Daoy (cell line): ENCODE measurements around the gene KXD1. TPM values are rescaled to one million over a fixed set of nuclear protein-coding genes. Genes with fewer than 3 reads are reported as not detected.
"Not testable (repeated sequence)": the region's sequence is repeated elsewhere in the genome, so short reads cannot be mapped to it uniquely, and the experiment has no call there.

Experiments used
- DNase-seq: peaks from one replicate; pipeline ENCODE4 v3.0.0-alpha.2; 2015; ENCODE audit warnings: low read depth
- total RNA-seq: library from RNA; depleted of rRNA; stranded (reverse); fragments of >200 nt; shearing (Covaris generic); gene quantifications from 2 replicates; pipeline ENCODE4 v1.2.3, GENCODE V29; 2014

KXD1 gene
- total RNA-seq, 1 experiment from 2014 or later, result 88.4 TPM

GRCh38 chr19:18580311-18580710 lies 22.6 kb downstream of the KXD1 start:
- DNase-seq, result no peak

GRCh38 chr19:18586306-18586705 lies 28.6 kb downstream of the KXD1 start:
- DNase-seq, result no peak

DNA sequence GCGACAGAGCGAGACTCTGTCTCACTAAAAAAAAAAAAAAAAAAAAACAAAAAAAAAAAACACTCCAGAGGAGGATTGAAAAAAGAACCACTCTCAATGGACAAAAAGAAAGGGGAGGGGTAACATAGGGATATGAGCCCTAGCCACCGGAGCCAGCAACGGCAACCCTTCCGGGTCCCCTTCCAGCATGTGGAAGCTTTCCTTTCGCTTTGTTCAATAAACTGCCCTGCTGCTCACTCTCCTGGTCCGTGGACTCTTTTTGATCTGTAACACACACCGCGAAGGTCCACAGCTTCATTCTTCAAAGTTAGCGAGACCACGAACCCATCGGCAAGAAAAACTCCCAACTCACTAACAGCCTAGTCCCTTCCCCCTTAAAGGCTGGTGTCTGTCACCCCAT lies 29.9 kb downstream of the KXD1 start:
- DNase-seq, result no peak

- DNase-seq, result no peak
Observed at GRCh38 chr19:18587962-18588610, 30.4 kb downstream of the KXD1 start.

DNA sequence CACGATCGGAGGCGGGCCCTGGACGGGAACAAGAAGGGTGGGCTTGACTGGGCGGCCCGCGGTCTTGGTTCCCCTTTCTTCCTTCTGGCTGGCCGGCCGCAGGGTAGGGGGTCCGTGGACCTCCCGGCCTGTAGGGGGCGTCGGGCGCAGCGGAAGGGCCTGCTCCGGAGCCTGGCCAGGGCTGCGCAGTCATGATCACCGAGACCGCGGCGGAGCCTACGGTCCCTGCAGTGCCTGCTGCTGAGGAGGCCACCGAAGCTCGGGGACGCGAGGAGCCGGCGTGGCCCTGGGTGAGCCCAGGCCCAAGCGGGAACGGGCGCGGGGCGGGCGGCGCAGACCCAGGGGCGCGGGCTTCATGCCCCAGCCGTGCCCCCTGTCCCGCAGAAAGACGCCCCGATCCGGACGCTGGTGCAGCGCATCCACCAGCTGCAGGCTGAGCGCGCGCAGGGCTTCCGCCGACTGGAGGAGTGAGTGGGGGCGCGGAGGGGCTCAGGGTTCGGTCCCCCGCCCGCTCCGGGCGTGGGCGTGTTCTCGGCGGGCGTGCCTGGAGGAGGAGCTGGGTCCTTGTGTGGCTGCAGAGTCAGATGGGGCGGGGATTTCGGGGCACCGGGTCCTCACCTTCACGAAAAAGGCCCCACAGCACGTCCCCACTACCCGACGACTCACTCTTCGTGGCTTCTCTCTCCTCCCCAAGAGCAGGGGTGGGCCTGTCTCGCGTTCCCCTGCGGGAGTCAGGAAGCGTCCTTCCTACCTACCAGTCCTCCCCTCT lies 31.1 kb downstream of the KXD1 start, which contains the start of gene REX1BD:
Gene REX1BD (plus strand): TSS at position 188 of the 769 bp plus-strand sequence. CDS start 4 bp downstream, at position 192.
- DNase-seq, result peak; percentile 88

DNA sequence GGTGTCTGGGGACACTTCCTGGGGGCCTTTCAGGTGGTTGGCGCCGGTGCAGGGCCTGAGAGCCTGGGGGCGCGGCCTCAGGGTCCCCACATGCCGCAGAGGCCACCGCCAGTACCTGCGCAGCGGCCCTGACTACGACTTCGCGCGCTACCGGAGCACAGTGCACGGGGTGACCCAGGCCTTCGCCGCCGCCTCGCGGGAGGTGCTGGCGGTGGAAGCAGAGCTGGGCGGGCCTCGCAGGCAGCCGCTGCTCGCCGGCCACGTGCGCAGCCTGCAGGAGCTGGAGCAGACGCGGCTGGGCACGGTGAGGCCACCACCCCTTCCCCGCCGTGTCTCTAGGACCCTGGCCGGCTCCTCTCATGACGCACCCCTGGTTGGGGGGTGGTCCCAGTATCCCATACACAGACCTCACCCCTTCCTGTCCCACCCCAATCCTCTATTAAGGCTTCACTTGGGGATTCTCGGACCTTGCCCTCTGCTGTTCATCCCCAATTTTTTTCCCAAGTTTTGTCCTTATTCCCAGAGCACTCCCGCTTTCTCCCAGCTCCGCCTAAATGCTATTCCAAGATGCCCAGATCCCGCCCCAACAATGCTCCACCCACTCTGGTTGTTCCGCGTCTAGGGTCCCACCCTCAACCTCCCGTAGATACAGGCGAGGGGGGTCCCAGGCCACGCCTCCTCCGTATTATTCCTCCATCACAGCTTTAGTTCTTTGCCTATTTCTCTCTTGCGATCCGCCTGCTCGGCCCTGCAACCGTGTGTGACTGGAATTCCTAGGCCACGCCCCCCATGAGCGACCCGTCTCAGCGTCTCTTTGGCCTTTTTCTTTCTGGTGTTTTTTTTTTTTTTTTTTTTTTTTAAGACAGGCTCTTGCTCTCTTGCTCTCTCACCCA lies 32.0 kb downstream of the KXD1 start:
- peak; percentile 79 for DNase-seq

DNA sequence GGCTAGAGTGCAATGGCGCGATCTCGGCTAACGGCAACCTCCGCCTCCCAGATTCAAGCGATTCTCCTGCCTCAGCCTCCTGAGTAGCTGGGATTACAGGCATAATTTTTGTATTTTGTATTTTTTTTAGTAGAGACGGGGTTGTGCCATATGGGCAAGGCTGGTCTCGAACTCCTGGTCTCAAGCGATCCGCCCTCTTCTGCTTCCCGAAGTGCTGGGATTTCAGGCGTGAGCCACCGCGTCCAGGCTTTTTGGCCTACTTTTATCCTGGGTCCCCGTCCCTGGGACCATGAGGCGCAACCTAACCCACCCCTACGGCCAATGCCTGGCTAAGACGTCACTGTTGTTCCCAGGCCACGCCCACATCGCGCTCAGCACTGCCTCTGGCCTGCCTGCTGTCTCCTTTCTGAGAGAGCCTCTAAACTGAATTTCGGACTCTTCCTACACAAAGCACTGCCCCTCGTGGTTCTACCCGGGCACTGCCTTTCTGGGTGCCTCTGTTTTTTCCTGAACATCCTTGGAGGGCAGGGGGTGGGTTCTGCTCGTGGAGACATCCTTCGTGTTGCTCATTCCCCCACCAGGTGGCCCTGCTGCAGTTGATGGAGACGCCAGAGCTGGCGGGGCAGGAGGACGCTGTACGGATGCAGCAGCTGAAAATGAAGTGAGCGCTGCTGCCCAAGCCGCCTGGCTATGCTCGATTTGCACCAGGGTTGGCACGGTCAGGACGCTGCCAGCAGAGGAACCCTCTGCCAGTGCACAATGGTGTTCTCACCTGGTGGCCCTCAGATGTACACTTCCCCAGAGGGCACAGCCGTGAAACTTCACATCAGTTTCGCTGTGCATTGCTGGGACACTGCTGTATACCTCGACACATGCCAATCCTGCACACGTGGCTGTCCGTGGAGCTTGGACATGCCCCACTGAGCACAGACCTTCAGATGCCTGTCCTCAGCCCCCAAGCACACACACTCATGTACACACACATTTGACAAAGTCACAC lies 32.9 kb downstream of the KXD1 start:
- DNase-seq, result no peak

DNA sequence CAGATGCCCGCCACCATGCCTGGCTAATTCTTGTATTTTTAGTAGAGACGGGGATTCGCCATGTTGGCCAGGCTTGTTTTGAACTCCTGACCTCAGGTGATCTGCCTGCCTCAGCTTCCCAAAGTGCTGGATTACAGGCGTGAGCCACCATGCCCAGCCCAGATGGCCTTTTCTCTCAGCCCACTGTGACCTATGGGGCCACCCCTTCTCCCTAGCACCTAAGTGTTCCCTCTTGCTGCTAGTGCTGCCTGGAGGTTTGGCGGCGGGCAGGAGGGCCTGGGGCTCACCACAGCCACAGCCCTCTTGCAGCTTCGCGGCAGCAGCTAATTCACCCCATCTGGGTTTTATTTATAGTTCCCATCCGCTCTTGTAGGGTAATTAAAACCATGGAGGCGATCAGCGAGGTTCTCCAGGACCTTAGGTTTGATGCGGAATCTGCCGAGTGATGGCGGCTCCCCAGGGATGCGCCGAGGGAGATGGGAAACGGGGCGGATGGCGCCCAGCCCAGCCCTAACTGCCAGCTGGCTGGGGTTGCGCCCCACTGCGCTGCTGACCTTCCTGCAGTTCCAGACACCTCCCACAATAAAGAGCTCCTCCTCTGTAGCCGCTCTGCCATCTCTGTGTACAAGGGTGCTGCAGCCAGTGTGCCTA lies 34.2 kb downstream of the KXD1 start:
- DNase-seq, result no peak

- not testable (repeated sequence) for DNase-seq
Observed at GRCh38 chr19:18592732-18593131, 35.1 kb downstream of the KXD1 start.

GRCh38 chr19:18593367-18594095 lies 35.9 kb downstream of the KXD1 start:
- DNase-seq, result no peak

GRCh38 chr19:18594096-18594823 lies 36.6 kb downstream of the KXD1 start:
- peak; percentile 84 for DNase-seq

DNA sequence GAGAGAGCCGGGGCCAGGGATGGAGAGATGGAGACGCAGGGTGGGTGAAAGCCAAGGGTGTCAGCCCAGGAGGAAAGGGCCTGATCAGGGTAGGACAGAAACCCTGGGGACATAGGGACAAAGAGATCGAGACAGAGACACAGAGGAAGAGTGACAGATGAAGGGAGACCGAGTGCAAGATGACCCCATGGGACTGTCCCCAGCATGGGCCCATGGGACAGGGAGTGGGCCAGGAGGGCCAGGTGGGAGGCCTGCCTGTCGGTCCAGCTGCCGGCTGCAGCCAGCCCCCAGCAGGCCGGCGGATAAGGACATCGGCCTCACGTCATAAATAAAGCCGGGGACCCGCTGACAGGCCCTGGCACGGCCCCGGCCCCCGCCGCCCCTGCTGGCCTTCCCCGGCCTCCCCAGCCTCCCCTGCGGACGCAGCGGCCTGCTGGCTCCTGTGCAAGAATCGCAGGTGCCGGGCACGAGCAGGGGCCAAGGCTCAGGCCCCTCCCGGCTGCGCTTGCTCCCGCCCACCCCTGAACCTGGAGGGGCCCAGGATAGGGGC lies 37.2 kb downstream of the KXD1 start:
- no peak for DNase-seq

GRCh38 chr19:18595475-18595874 lies 37.8 kb downstream of the KXD1 start:
- DNase-seq, result no peak

DNA sequence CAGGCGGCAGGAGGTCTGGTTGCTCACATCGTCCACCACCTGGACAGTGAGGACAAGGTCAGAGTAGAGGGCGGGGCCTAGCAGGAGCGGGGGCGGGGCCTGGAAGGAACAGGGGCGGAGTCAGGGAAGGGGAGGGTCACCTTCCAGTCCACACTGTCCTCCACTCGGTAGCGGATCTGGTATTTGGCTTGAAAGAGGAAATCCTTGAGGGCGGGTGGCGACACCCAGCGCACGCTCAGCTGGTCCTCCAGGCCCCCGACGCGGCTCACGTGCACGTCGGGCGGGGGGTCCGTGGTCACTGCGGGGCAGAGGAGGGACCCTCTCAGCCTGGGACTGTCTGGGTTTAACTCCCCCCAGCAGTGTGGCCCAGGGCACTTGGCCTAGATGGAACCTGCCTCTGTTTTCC lies 39.1 kb downstream of the KXD1 start:
- DNase-seq, result peak; percentile 69

DNA sequence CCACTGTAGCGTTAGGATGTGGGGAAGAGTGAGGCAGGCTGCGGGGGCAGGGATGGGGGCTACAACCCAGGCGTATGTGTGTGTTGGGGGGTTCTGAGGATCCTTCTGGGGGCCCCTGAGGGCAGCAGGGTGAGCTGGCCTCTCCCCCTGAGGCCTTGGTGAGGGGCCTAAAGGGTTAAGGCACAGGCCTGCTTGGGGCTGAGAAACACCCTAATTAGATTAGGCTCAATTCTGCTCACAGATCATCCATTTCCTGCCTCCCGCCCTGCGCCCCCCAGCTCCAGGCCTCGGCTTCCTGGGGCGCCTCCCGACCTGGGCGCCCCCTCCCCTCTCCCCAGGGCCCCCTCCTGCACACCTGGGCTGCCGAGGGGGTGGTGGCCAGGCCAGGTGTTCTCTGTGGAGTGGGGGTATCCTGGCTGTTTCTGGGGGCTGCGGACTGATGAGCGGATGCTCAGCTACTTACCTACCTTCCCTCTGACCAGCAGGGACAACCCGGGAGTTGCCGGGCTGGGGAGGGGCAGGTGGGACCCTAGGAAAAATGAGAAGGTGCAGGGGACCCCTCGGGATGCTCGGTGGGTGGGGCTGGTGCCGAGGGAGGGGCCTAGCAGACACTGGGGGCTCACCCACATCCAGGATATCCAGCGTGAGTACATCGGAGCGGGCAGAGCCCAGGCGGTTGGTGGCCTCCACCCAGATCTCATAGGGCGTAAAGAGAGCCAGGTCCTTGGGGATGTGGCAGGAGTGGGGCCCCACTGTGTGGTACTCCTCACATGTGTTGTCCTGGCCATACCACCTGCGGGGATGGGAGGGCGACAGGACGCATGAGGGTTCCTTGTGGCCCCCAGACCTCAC lies 40.4 kb downstream of the KXD1 start:
- no peak for DNase-seq

- no peak for DNase-seq
Observed at GRCh38 chr19:18599485-18599884, 41.8 kb downstream of the KXD1 start.

GRCh38 chr19:18600692-18601397 lies 43.2 kb downstream of the KXD1 start:
- DNase-seq, result not testable (repeated sequence)
